Measurements from ENCODE around the gene TJAP1. TPM values are rescaled to one million over a fixed set of nuclear protein-coding genes. Genes with fewer than 3 reads are reported as not detected.

Gene TJAP1
- total RNA-seq, 2 experiments from 2014 or later: 23.6 to 24.4 TPM

DNA sequence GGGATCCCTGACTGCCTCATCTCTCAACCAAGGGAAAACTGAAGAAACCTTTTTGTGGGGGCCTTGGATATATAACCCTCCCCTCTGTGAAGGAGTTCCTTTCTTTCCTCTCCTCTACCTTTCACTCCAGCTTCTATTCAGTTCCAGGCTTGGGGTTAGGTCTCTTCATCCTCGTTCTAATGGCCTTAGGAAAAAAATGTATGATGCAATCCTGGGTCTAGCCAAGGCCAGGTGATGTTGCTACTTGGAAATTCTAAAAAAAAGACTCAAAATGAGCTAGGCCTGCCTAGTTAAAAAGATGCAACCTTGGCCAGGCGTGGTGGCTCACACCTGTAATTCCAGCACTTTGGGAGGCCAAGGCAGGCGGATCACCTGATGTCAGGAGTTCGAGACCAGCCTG lies 42.4 kb upstream of the TJAP1 start:
- POLR2A ChIA-PET: no interaction called here
- intact Hi-C loops (cut with DNase I, micrococcal nuclease): no loop called here
- no peak overlapping the region for H3K4me3 Mint-ChIP-seq

GRCh38 chr6:43435682-43436437 lies 41.5 kb upstream of the TJAP1 start:
- H3K27me3 Mint-ChIP-seq: no peaks in the 10 kb centered on the region
- peaks cover 66% of the 10 kb centered on the region for H3K36me3 ChIP-seq (ENCODE audit: insufficient read depth, low read length)

More for the DNA sequence above, 42.4 kb upstream of the TJAP1 start:
- Mint-ChIP-seq H3K4me1 (ENCODE audit: low read depth) (peaks cover 4% of the 10 kb centered on the region), H3K27ac (no peak overlapping the region), H3K36me3 (ENCODE audit: low read depth) (peaks cover 39% of the 10 kb centered on the region), H3K9me3 (no peaks in the 10 kb centered on the region), H3K27me3 (no peaks in the 10 kb centered on the region)
- Histone ChIP-seq H3K27me3 (ENCODE audit: control insufficient read depth in 1 of 2, insufficient read depth in 2 of 2, low read length in 2 of 2) (no peaks in the 10 kb centered on the region), H3K36me3 (ENCODE audit: insufficient read depth, low read length) (peaks cover 62% of the 10 kb centered on the region), H3K9me3 (ENCODE audit: control insufficient read depth in 1 of 2, insufficient read depth in 1 of 2, low read length in 2 of 2) (no peaks in the 10 kb centered on the region), H3K4me1 (ENCODE audit: insufficient read depth, low read length) (peaks cover 3% of the 10 kb centered on the region), H3K4me3 (ENCODE audit: low read length) (no peak overlapping the region), H3K27ac (ENCODE audit: low read depth in 1 of 2, low read length in 2 of 2) (no peak overlapping the region)
- TF ChIP-seq, protein P1, sequence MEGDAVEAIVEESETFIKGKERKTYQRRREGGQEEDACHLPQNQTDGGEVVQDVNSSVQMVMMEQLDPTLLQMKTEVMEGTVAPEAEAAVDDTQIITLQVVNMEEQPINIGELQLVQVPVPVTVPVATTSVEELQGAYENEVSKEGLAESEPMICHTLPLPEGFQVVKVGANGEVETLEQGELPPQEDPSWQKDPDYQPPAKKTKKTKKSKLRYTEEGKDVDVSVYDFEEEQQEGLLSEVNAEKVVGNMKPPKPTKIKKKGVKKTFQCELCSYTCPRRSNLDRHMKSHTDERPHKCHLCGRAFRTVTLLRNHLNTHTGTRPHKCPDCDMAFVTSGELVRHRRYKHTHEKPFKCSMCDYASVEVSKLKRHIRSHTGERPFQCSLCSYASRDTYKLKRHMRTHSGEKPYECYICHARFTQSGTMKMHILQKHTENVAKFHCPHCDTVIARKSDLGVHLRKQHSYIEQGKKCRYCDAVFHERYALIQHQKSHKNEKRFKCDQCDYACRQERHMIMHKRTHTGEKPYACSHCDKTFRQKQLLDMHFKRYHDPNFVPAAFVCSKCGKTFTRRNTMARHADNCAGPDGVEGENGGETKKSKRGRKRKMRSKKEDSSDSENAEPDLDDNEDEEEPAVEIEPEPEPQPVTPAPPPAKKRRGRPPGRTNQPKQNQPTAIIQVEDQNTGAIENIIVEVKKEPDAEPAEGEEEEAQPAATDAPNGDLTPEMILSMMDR (IDR thresholded peaks at IDR 0.05): no peak
- ATAC-seq (ENCODE audit: poor library complexity): no peak
- CTCF ChIA-PET: no interaction called here
- no peak for DNase-seq

DNA sequence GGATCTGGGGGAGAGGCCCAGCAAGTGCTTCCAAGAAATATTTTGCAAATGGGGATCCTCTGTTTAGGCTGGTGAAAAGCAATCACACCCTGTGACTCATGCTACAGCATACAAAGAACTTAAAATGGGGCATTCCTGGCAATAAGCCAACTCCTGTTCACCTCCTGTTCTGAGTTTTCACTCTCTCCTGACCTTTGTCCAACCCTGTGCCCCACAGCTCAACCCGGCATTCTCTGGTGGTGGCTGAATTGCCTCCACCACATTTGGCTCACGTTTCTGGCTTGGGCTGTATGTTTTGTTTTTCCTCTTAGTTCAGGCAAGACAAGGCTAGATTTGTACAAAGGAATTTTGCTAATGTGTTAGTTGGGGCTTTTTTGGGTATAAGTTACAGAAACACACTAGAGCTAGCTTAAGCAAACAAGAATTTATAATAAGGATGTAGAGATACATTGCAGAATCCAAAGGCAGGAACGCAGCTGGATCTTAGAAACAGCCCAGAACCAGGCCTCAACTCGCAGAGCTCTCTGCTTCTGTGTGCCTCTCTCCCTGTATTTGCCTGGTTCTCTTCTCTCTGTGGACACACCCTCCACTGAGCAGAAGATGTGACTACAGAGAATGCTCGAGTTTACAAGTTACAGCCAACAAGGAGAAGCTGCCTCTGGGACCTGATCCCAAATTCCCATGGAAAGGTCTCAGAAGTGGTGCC lies 40.6 kb upstream of the TJAP1 start:
- peaks cover 3% of the 10 kb centered on the region for H3K4me1 ChIP-seq (ENCODE audit: insufficient read depth, low read length)
- no peaks in the 10 kb centered on the region for H3K9me3 ChIP-seq (ENCODE audit: control insufficient read depth in 1 of 2, insufficient read depth in 1 of 2, low read length in 2 of 2)
- H3K36me3 ChIP-seq (ENCODE audit: insufficient read depth, low read length): peaks cover 61% of the 10 kb centered on the region
- peaks cover 1% of the 10 kb centered on the region for H3K4me1 Mint-ChIP-seq (ENCODE audit: low read depth)
- H3K27me3 ChIP-seq (ENCODE audit: control insufficient read depth in 1 of 2, insufficient read depth in 2 of 2, low read length in 2 of 2): no peaks in the 10 kb centered on the region
- ChIA-PET POLR2A (interaction anchor here (0.6 to 1.3 kb wide), 3 partner anchors 9 to 70 kb away, joined by 3 to 4 read pairs (median 3); partner anchors contain the start of gene ABCC10), CTCF (no interaction called here)
- H3K36me3 Mint-ChIP-seq (ENCODE audit: low read depth): peaks cover 41% of the 10 kb centered on the region
- H3K27ac ChIP-seq (ENCODE audit: low read depth in 1 of 2, low read length in 2 of 2): no peak overlapping the region
- no peak overlapping the region for H3K4me3 ChIP-seq (ENCODE audit: low read length)
- no peak overlapping the region for H3K4me3 Mint-ChIP-seq
- ATAC-seq (ENCODE audit: poor library complexity) (no peak), DNase-seq (peak in 1 of 14 experiments; percentile 2)
- TF ChIP-seq, protein P1 (IDR thresholded peaks at IDR 0.05): no peak
- intact Hi-C loops (cut with DNase I, micrococcal nuclease): no loop called here
- H3K27ac Mint-ChIP-seq: no peak overlapping the region
- H3K27me3 Mint-ChIP-seq: no peaks in the 10 kb centered on the region
- H3K9me3 Mint-ChIP-seq: no peaks in the 10 kb centered on the region

More at GRCh38 chr6:43435682-43436437, 41.5 kb upstream of the TJAP1 start:
- TF ChIP-seq, protein P1 (IDR thresholded peaks at IDR 0.05): no peak
- ChIA-PET POLR2A (interaction anchor here (0.6 to 1.3 kb wide), 3 partner anchors 8 to 71 kb away, joined by 3 to 4 read pairs (median 3); partner anchors contain the start of gene ABCC10), CTCF (no interaction called here)
- ATAC-seq (ENCODE audit: poor library complexity): no peak
- H3K4me1 ChIP-seq (ENCODE audit: insufficient read depth, low read length): peaks cover 3% of the 10 kb centered on the region
- no peak overlapping the region for H3K4me3 ChIP-seq (ENCODE audit: low read length)
- intact Hi-C loops (cut with DNase I, micrococcal nuclease): no loop called here
- Mint-ChIP-seq H3K4me1 (ENCODE audit: low read depth) (peaks cover 4% of the 10 kb centered on the region), H3K9me3 (no peaks in the 10 kb centered on the region), H3K36me3 (ENCODE audit: low read depth) (peaks cover 39% of the 10 kb centered on the region), H3K27ac (no peak overlapping the region), H3K4me3 (no peak overlapping the region)
- no peak overlapping the region for H3K27ac ChIP-seq (ENCODE audit: low read depth in 1 of 2, low read length in 2 of 2)
- H3K27me3 ChIP-seq (ENCODE audit: control insufficient read depth in 1 of 2, insufficient read depth in 2 of 2, low read length in 2 of 2): no peaks in the 10 kb centered on the region
- peak in 1 of 14 experiments; percentile 7 for DNase-seq
- no peaks in the 10 kb centered on the region for H3K9me3 ChIP-seq (ENCODE audit: control insufficient read depth in 1 of 2, insufficient read depth in 1 of 2, low read length in 2 of 2)

Measured in CD4-positive, alpha-beta T cell (primary cell).